Lower leg skin (tissue), 3 donors: ENCODE measurements around the gene TMX3.

Experiments
- POLR2A ChIP-seq, 2 donors: fragments of 450-650 bp; IDR thresholded peaks; one replicate each; pipeline ENCODE4 v1.6.1; 2016 to 2017; ENCODE audit warnings: antibody characterized with exemption in 2 of 2, mild to moderate bottlenecking in 1 of 2, moderate library complexity in 1 of 2
- TF ChIP-seq, protein P1 (sequence below), 3 donors: fragments of 450-650 bp; IDR thresholded peaks; one replicate each; pipeline ENCODE4 v1.5.1; 2016; ENCODE audit warnings: antibody characterized with exemption in 3 of 3, mild to moderate bottlenecking in 3 of 3, moderate library complexity in 2 of 3

DNA sequence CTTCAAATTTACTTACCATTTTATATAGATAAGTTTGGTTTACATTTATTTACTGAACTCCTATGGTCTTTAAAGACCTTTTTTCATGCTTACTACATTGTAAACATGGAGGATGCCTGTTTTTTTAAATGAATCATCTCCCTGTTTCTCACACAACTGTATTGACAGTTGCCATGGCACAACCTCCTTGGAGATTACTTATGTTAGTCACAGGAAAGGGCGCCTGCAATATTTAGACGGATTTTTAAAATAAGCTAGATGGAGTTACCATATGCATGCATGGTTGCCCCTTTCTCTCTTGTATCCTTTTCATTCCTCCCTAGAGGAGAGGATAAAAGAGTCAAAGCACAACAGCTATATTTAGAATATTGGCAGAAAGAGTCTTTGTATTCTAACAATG is 48.2 kb upstream of the TMX3 start:
- TF ChIP-seq, protein P1, sequence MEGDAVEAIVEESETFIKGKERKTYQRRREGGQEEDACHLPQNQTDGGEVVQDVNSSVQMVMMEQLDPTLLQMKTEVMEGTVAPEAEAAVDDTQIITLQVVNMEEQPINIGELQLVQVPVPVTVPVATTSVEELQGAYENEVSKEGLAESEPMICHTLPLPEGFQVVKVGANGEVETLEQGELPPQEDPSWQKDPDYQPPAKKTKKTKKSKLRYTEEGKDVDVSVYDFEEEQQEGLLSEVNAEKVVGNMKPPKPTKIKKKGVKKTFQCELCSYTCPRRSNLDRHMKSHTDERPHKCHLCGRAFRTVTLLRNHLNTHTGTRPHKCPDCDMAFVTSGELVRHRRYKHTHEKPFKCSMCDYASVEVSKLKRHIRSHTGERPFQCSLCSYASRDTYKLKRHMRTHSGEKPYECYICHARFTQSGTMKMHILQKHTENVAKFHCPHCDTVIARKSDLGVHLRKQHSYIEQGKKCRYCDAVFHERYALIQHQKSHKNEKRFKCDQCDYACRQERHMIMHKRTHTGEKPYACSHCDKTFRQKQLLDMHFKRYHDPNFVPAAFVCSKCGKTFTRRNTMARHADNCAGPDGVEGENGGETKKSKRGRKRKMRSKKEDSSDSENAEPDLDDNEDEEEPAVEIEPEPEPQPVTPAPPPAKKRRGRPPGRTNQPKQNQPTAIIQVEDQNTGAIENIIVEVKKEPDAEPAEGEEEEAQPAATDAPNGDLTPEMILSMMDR (IDR thresholded peaks at IDR 0.05), result no peak
- no peak for TF ChIP-seq POLR2A (IDR thresholded peaks at IDR 0.05)
